Measurements from ENCODE around the gene CRIP3.

DNA sequence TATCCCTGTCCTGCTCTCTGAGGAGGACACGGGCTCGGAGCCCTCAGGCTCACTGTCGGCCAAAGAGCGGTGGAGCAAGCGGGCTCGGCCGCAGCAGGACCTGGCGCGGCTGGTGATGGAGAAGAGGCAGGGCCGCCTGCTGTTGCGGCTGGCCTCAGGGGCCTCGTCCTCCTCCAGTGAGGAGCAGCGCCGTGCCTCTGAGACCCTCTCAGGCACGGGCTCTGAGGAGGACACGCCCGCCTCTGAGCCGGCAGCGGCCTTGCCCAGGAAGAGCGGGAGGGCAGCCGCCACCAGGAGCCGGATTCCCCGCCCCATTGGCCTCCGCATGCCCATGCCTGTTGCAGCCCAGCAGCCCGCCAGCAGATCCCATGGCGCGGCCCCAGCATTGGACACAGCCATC is 24.7 kb downstream of the CRIP3 start:
- TF ChIP-seq POLR2A (IDR thresholded peaks at IDR 0.05), result no peak
- TF ChIP-seq, protein P1, sequence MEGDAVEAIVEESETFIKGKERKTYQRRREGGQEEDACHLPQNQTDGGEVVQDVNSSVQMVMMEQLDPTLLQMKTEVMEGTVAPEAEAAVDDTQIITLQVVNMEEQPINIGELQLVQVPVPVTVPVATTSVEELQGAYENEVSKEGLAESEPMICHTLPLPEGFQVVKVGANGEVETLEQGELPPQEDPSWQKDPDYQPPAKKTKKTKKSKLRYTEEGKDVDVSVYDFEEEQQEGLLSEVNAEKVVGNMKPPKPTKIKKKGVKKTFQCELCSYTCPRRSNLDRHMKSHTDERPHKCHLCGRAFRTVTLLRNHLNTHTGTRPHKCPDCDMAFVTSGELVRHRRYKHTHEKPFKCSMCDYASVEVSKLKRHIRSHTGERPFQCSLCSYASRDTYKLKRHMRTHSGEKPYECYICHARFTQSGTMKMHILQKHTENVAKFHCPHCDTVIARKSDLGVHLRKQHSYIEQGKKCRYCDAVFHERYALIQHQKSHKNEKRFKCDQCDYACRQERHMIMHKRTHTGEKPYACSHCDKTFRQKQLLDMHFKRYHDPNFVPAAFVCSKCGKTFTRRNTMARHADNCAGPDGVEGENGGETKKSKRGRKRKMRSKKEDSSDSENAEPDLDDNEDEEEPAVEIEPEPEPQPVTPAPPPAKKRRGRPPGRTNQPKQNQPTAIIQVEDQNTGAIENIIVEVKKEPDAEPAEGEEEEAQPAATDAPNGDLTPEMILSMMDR (IDR thresholded peaks at IDR 0.05), result no peak

All from esophagus squamous epithelium (tissue), 4 donors.